ENCODE results near the gene IQGAP2.

DNA sequence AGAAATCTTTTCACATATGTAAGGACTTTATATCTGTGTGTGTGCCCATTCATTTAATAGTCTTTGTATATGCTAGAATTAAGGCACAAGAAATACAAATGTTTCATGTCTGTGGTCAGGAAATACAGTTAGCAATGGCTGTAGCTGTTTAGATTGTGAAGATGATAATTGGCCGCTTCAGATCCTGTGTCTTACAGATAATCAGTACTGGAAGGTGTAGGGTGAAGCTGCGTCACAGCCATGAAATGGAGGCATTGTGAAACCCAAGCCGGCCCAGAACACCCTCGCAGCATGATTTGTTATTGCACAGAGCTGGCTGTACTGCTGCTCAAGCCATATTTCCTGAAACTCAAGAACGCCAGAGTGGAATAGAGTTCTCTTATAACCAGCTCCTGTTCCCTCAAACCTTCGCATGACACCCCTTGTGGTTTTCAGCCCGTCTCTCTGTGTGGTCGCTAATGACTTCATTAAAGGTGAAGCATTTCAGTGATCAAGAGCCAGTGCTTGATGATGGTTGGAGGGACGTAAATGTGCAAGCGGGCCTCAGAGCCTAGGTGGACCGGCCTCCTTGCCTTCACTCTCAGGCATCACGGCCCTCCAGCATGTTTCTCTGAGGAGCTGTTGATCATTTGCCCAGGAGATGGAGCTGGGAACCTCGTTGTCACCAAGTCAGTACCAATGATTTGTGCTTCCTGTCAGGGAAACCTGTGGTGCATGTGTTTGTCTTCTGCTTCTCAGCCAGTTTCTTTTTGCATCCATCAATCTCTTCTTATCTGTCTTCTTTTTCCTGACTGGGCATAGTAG lies 140.0 kb downstream of the IQGAP2 start:
- TF ChIP-seq POLR2A (IDR thresholded peaks at IDR 0.05; ENCODE audit: low read length), result peak; percentile 50
- no peak for TF ChIP-seq GATA1 (IDR thresholded peaks at IDR 0.05; ENCODE audit: low read depth, low read length)

Data from erythroblast (primary cell).